NB4 (cell line): ENCODE data around the gene RTF2.

Experiments
- CTCF ChIP-seq: IDR thresholded peaks from one replicate; pipeline ENCODE4 v1.5.1; 2012; ENCODE audit warnings: low read depth, low read length
- POLR2A ChIP-seq: IDR thresholded peaks from 2 replicates; pipeline ENCODE4 v1.6.1; 2011; ENCODE audit warnings: mild to moderate bottlenecking; ENCODE audit not compliant: insufficient read length; ENCODE audit errors: extremely low read depth

GRCh38 chr20:56537997-56538396 is 69.6 kb downstream of the RTF2 start:
- TF ChIP-seq CTCF (no peak), POLR2A (no peak)
